ENCODE results near the gene CLHC1.

DNA sequence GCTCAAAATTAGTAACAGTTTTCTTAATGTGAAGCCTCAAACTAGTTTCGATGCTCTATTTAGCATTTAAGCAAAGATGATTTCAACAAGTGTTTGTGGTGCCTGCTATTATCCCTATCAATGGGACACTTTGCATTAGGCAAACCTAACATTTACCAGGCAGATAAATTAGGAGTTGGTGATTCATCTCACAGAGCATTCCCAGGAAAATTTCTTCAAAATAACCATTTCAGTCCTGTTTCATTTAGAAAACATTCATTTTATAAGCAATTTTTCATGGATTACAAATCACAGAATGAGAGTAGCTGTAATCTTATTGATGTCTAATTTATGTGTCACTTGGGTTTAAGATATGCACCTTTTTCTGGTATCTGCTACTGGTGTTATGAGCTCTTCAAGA, 62.7 kb downstream of the CLHC1 start:
- TF ChIP-seq, protein P1, sequence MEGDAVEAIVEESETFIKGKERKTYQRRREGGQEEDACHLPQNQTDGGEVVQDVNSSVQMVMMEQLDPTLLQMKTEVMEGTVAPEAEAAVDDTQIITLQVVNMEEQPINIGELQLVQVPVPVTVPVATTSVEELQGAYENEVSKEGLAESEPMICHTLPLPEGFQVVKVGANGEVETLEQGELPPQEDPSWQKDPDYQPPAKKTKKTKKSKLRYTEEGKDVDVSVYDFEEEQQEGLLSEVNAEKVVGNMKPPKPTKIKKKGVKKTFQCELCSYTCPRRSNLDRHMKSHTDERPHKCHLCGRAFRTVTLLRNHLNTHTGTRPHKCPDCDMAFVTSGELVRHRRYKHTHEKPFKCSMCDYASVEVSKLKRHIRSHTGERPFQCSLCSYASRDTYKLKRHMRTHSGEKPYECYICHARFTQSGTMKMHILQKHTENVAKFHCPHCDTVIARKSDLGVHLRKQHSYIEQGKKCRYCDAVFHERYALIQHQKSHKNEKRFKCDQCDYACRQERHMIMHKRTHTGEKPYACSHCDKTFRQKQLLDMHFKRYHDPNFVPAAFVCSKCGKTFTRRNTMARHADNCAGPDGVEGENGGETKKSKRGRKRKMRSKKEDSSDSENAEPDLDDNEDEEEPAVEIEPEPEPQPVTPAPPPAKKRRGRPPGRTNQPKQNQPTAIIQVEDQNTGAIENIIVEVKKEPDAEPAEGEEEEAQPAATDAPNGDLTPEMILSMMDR (conservative IDR thresholded peaks at IDR 0.05; ENCODE audit: low read length): no peak
- TF ChIP-seq EZH2phosphoT487 (IDR thresholded peaks at IDR 0.05; ENCODE audit: borderline replicate concordance): no peak
